Motor neuron (in vitro differentiated cells): ENCODE data around the gene TMEM154. TPM values are rescaled to one million over a fixed set of nuclear protein-coding genes. Genes with fewer than 3 reads are reported as not detected.
"Not testable (repeated sequence)": the region's sequence is repeated elsewhere in the genome, so short reads cannot be mapped to it uniquely, and the experiment has no call there.

Experiments used
- ATAC-seq, 8 experiments: fragments of 200-7000 bp; cut with Tn5 transposase; replicated peaks in 6 of 8; 2 replicates each; pipeline ENCODE4 v1.8.0; 2021; ENCODE audit warnings: mild to moderate bottlenecking in 8 of 8, moderate library complexity in 8 of 8
- H3K27ac ChIP-seq, 2 donors: fragments of 250-450 bp; sonication (Bioruptor Pico); 2 replicates each; pipeline ENCODE4 v1.9.0; 2021; ENCODE audit warnings: antibody characterized with exemption in 2 of 2, mild to moderate bottlenecking in 2 of 2, moderate library complexity in 1 of 2
- H3K4me1 ChIP-seq, 2 donors: fragments of 250-450 bp; sonication (Bioruptor Pico); replicated peaks in 1 of 2; 2 replicates each; pipeline ENCODE4 v1.6.1; 2021; ENCODE audit warnings: antibody characterized with exemption in 2 of 2, mild to moderate bottlenecking in 2 of 2, moderate library complexity in 1 of 2
- H3K4me3 ChIP-seq, 5 donors: fragments of 250-450 bp; sonication (Bioruptor Pico); 2 replicates each; pipeline ENCODE4 v1.9.0; 2021; ENCODE audit warnings: antibody characterized with exemption in 5 of 5, mild to moderate bottlenecking in 5 of 5, moderate library complexity in 4 of 5
- WGBS, 10 experiments: fragments of 450-650 bp; shearing (Covaris generic); methylation state at CpG; one replicate each; pipeline ENCODE4 v1.0.0; 2022; 5-methylcytosine and 5-hydroxymethylcytosine counted together
- in situ Hi-C, 9 experiments: fragments of 400-800 bp; cut with MboI; loops; one replicate each; pipeline ENCODE4 v1.15.0; 2021; ENCODE audit warnings: low sequenced_read_pairs in 9 of 9, low pct_unique_long_range_greater_than_20kb in 2 of 9; ENCODE audit not compliant: unreplicated experiment in 9 of 9
- total RNA-seq, 8 experiments: library from RNA; unstranded; fragments of 300-600 nt; gene quantifications; 2 replicates each; pipeline versions ENCODE4 v1.2.3 to v1.2.4, GENCODE V29; 2022

The TMEM154 gene
- total RNA-seq, 8 experiments from 2014 or later: 0.04 to 4.3 (median 0.23) TPM

DNA sequence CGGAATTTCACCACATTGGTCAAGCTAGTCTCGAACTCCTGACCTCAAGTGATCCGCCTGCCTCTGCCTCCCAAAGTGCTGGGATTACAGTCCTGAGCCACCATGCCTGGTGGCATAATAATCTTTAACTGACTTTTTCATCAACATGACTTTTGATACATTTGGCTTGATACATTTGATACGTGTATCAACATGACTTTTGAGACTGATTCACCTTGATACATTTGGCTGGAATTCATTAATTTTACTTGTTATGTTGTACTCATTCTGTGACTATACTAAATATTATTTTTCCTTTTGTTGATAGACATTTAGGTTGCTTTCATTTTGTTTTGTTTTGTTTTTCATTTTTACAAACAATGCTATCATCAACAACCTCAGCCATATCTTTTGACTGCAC lies 6.3 kb downstream of the TMEM154 start:
- H3K4me1 ChIP-seq: no peaks in the 10 kb centered on the region
- ATAC-seq: no peak
- 59 to 100% (median 91%) methylated on average over 1 to 4 of the region's 4 CpGs; no CpG with 5 or more reads in 1 of the 10 experiments for WGBS, 10 experiments
- no peak overlapping the region for H3K4me3 ChIP-seq
- H3K27ac ChIP-seq: no peak overlapping the region
- in situ Hi-C loops: no loop called here

DNA sequence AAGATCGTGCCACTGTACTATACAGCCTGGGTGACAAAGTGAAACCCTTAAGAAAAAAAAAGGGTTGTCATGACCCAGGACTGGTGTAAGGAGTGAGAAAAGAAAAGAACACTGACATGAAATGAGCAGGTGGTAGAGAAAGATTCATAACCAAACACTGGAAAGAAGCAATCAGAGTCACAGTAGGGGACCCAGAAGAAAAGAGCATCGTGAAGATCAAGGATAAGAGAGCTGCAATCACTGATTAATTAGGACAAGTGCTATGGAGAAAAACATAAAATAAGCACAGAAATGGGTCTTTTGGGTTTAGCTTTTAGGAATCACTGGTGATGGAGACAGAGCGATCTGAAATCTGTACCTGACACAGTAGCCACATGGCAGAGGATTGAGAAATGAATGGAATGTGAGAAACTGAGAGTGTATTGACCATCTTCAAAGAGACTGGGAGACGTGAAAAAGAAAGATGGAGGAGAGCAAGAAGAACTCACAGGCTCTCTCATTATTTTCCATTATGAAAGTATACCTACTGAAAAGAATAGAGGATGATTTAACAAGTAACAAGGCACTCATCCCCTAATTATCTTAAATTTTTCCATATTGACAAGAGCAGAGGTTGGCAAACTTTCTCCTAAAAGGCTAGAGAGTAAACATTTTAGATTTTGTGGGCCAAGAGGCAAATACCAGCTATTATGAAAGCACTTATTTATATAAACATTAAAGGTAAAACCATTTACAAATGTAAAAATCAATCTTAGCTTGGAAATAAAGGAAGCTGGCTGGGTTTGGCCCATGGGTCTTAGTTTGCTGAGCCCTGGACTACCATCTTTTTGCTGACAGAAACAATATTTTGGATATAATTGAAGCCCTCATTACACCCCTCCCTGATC lies 7.3 kb downstream of the TMEM154 start:
- no peak for ATAC-seq
- in situ Hi-C loops: no loop called here
- Histone ChIP-seq H3K27ac (no peak overlapping the region), H3K4me1 (no peaks in the 10 kb centered on the region), H3K4me3 (no peak overlapping the region)
- 48 to 100% (median 85%) methylated on average over 2 to 4 of the region's 4 CpGs for WGBS, 10 experiments

DNA sequence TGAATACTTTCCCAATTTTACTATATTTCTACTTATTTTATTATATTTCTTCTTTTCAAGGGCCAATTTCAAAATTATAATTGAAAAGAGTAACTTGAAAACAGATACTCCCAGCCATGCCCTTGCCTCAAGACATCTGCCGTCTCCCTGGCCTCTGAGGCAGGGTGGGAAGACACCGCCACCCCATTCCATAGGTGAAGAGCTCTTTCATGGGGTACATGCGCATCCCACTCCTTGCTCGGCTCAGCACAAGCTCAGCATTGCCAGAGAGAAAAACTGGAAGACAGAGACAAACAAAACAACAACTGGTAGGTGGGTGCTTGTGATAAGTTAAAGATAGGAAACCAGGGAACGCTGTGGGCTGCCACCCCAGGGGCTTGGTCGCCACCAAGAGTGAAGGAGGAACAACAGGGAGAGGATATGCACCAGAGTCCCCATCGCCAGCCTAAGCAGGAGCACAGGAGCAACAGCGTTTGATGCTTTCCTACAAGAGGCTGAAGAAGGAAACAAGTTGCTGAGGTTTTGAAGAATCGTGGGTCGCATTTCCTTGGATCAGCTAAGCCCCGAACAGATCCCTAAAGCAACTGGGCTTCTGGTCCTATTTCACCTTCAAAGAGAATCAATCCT lies 11.3 kb downstream of the TMEM154 start:
- Histone ChIP-seq H3K4me3 (no peak overlapping the region), H3K27ac (no peak overlapping the region), H3K4me1 (no peaks in the 10 kb centered on the region)
- in situ Hi-C loops: no loop called here
- no peak for ATAC-seq
- WGBS, 10 experiments: 62 to 100% (median 88%) methylated on average over 1 to 10 of the region's 11 CpGs; no CpG with 5 or more reads in 1 of the 10 experiments

DNA sequence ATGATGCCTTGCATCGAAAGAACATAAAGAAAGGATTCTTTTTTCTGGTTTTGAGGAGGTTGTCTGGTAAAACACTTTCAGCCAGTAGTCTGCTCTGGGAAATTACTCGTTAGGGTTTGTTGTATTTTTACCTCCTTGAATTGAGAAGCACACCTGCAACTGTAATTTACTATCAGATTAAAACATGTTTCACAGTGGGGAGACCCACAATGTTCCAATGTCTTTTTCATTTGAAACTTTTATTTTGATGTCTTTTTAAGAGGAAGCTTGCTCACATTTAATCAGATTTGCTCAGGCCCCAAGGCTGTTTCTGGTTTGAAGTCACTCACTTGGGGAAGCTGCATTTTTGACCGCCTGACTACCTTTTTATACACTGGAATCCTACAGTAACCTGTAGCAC lies 12.0 kb downstream of the TMEM154 start:
- H3K4me1 ChIP-seq: no peaks in the 10 kb centered on the region
- 27 to 100% (median 93%) methylated on average over 1 to 3 of the region's 3 CpGs; no CpG with 5 or more reads in 2 of the 10 experiments for WGBS, 10 experiments
- H3K27ac ChIP-seq: no peak overlapping the region
- ATAC-seq: no peak
- H3K4me3 ChIP-seq: no peak overlapping the region
- in situ Hi-C loops: no loop called here

DNA sequence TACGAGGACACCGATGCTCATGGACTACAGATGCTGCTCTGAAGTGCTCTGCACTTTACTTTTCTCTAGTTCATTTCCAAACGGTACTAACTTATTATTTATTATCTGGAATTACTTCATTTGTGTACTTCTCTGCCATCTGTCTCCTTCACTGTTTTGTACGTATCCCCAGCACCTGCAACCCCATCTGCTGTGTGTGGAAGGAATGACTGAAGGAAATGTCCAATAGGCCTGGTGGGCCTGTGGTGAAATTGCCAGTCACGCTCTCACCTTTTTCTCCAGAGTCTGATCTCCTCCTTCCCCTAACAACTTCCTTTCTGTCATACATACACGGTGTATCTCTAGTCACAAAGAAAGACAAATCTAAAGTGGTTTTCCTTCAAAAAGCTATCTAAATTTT lies 12.9 kb downstream of the TMEM154 start:
- no peak for ATAC-seq
- H3K4me3 ChIP-seq: no peak overlapping the region
- no peaks in the 10 kb centered on the region for H3K4me1 ChIP-seq
- in situ Hi-C loops: no loop called here
- WGBS, 10 experiments: 35 to 100% (median 83%) methylated on average over 1 to 6 of the region's 6 CpGs; no CpG with 5 or more reads in 1 of the 10 experiments
- H3K27ac ChIP-seq: no peak overlapping the region

DNA sequence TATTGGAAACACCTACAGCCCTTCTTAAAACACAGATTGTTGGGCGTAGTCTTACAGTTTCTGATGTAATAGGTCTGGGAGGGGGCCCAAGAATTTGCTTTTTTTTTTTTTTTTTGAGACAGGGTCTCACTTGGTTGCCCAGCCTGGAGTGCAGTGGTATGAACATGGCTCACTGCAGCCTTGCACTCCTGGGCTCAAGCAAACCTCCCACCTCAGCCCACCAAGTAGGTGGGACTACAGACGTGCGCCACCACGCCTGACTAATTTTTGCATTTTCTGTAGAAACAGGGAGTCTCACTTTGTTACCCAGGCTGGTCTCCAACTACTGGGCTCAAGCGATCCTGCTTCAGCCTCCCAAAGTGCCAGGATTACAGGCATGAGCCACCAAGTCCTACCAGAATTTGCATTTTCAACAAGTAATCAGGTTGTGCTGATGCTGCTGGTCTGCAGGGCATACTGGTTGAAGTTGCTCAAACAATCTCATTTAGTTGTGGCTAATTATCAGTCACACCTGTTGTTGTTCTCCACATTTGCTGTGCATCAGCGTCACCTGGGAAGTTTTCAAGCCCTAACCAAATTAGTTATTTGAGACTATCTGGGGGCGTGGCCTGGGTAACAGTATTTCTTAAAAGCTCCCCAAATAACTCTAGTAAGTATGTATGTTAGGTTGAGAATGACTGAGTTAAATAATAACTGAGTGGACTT lies 14.0 kb downstream of the TMEM154 start:
- WGBS, 10 experiments: 40 to 100% (median 91%) methylated on average over 1 to 6 of the region's 7 CpGs; no CpG with 5 or more reads in 1 of the 10 experiments
- Histone ChIP-seq H3K4me1 (no peaks in the 10 kb centered on the region), H3K27ac (no peak overlapping the region), H3K4me3 (no peak overlapping the region)
- in situ Hi-C loops: no loop called here
- no peak for ATAC-seq

DNA sequence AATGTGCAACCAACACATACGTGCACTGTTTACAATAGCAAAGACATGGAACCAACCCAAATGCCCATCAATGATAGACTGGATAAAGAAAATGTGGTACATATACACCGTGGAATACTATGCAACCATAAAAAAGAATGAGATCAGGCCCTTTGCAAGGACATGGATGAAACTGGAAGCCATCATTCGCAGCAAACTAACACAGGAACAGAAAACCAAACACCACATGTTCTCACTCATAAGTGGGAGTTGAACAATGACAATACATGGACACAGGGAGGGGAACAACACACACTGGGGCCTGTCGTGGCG lies 15.8 kb downstream of the TMEM154 start:
- ATAC-seq, in situ Hi-C loops: not testable (repeated sequence)
- WGBS, 10 experiments: 0 to 100% (median 88%) methylated on average over 1 to 5 of the region's 5 CpGs; no CpG with 5 or more reads in 4 of the 10 experiments

DNA sequence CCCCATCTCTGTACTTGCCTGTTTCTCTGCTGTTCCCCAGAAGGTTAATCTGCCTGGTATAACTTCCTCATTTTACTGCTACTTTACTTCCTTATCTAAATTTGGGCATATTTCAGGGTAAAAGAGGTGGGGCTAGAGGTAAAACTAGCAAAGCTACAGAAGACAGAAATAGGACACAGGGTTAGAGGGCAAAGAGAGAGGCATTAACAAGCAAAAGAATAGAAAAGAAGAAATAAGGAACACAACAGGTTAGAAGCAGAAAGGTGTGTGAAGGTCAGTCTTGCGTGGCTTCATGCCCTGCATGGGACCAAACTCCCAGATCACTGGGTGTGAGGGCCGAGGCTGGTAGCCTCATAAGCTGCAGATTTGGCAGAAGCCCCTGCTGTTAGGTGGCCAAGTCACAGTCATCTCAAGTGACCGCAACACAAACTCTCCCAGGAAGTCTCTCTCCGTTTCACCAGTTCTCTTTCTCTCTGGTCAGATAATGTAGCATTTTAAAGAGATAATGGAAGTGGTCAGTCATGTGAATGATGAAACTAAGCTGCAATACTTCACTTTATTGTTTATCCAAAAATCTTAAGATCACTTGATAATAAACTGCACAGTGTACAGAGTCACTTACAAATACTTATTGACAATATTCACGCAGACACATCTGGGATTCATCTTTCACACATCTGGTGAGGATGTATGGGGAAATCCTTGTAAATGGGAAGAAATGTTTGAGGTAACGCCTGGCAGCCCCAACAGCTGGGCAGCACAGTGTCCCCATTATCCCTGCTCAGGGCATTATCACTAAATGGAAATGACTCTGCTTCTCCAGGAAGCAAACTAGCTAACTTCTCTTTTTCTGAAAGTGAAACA lies 16.4 kb downstream of the TMEM154 start:
- in situ Hi-C loops: no loop called here

More for the DNA sequence above, 15.8 kb downstream of the TMEM154 start:
- H3K4me1 ChIP-seq, H3K4me3 ChIP-seq, H3K27ac ChIP-seq: not testable (repeated sequence)

DNA sequence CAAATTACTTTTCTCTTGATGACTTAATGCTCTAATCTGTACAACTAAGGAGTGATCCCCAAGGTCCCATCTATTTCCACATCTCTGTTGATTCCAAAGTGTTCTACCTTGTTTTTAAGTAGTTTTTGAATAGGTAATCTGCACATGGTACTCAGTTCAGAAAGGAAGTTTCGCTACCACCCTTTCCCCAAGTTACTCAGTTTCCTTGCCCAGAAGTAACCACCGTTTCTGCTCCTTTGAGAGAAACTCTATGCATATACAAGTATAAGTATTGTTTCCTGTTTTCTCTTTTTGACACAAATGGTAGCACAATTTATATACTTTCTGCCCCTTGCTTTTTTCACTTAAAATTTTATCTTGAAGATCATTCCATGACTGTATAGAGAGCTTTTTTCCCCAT lies 18.1 kb downstream of the TMEM154 start:
- H3K27ac ChIP-seq: no peak overlapping the region
- WGBS, 10 experiments: 42 to 100% (median 88%) methylated on average over 1 to 2 of the region's 2 CpGs; no CpG with 5 or more reads in 1 of the 10 experiments
- no peak for ATAC-seq
- no peaks in the 10 kb centered on the region for H3K4me1 ChIP-seq
- H3K4me3 ChIP-seq: no peak overlapping the region
- in situ Hi-C loops: no loop called here

More for the DNA sequence above, 16.4 kb downstream of the TMEM154 start:
- WGBS, 10 experiments: 33 to 100% (median 60%) methylated on average over 1 to 5 of the region's 6 CpGs; no CpG with 5 or more reads in 1 of the 10 experiments
- no peak overlapping the region for H3K4me3 ChIP-seq
- no peak overlapping the region for H3K27ac ChIP-seq
- no peaks in the 10 kb centered on the region for H3K4me1 ChIP-seq
- ATAC-seq: no peak

DNA sequence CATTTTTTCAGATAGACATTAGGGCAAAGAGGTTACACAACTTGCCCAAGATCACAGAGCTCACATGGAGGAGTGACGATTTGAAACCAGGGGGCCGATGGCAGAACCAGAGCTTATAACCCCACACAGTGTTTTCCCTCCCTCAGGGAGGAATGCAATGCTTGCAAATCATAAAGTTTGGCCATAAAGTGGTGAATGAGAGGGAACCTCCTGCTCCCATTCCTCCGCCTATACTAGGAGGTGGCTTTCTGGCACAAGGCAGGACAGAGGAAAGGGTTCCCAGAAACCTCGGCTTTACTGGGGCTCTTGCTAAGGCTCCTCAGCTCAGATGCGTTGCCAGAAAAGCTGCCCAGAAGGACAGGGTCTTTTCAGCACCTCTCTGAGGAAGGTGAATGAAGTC lies 19.3 kb downstream of the TMEM154 start:
- no peak overlapping the region for H3K4me3 ChIP-seq

DNA sequence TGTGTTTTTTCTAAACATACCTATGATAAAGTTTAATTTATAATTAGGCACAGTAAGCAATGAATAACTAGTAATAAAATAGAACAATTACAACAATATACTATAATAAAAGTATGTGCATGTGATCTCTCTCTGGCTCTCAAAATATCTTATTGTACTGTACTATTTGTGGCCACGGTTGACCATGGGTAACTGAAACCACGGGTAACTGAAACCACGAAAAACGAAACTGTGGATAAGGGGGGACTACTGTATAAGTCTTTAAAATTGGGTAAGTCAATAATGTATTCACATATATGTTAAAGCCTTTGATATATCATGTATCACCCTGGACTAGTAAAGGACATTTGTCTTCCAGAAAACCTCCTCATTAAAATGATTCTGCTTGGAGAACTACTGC lies 20.0 kb downstream of the TMEM154 start:
- Histone ChIP-seq H3K4me3 (no peak overlapping the region), H3K27ac (no peak overlapping the region), H3K4me1 (no peaks in the 10 kb centered on the region)
- in situ Hi-C loops: no loop called here
- no peak for ATAC-seq
- 0 to 100% (median 93%) methylated on average over 1 to 4 of the region's 4 CpGs; no CpG with 5 or more reads in 3 of the 10 experiments for WGBS, 10 experiments

More for the DNA sequence above, 19.3 kb downstream of the TMEM154 start:
- 62 to 100% (median 90%) methylated on average over 2 to 4 of the region's 5 CpGs; no CpG with 5 or more reads in 1 of the 10 experiments for WGBS, 10 experiments
- Histone ChIP-seq H3K4me1 (no peaks in the 10 kb centered on the region), H3K27ac (no peak overlapping the region)
- in situ Hi-C loops: no loop called here
- ATAC-seq: no peak

DNA sequence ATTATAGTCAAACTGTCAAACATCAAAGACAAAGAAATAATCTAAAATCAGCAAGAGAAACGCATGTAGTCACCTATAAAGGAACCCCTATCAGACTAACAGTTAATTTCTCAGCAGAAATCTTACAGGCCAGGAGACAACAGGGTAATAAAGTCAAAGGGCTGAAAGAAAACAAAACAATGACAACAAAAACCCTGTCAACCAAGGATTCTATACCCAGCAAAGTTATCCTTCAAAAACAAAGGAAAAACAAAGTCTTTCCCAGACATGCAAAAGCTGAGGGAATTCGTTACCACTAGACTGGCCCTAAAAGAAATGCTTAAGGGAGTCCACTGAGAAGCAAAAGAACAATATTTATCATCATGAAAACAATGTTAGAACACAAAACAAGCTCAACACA lies 22.1 kb downstream of the TMEM154 start:
- no peak overlapping the region for H3K4me3 ChIP-seq
- H3K27ac ChIP-seq: no peak overlapping the region
- no peak for ATAC-seq
- 0 to 100% (median 79%) methylated on average over 1 to 2 of the region's 2 CpGs; no CpG with 5 or more reads in 1 of the 10 experiments for WGBS, 10 experiments
- H3K4me1 ChIP-seq: no peaks in the 10 kb centered on the region
- in situ Hi-C loops: no loop called here
